D341Med (cell line): ENCODE results near the gene KIF18A.

ENCODE experiments used
- DNase-seq: peaks from one replicate; pipeline ENCODE4 v3.0.0; 2012; ENCODE audit warnings: low spot score

KIF18A gene

GRCh38 chr11:28043930-28044709 is 63.8 kb downstream of the KIF18A start:
- no peak for DNase-seq

DNA sequence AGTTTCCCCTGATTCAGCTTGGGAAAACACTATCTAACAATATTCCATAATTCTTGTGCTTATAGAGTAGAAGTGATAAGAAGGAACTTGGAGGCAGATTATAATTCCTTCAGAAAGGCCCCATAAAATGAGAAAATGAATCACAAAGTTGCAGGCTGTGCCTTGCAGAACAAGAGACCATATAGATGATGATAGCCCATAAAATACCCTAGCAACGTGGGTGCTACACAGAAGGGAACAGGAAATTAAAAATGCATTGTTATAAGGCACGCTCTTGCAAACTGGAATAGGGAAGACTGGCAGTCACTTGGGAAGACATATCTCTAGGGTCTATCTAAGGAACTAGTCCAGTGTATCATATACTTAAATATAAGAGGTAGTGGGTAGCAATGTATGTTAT is 67.6 kb downstream of the KIF18A start:
- DNase-seq: no peak

DNA sequence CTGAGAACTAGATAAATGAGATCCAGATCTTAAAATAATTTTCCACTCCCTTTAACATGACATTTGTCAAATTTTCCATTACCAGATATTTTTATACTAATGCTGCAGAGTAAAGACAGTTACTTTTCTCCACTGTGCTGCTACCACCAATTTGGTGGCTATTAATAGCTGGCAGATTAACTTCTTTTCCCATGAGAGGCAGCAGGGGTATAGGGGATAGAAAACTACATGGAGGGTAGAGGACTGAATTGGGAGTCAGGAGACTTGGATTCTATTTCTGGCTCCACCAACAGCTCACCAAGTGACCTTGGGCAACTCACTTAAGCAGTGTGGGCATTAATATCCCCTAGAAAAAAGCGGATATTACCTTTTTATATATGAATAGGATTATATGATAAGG is 69.2 kb downstream of the KIF18A start:
- DNase-seq: peak; percentile 10

DNA sequence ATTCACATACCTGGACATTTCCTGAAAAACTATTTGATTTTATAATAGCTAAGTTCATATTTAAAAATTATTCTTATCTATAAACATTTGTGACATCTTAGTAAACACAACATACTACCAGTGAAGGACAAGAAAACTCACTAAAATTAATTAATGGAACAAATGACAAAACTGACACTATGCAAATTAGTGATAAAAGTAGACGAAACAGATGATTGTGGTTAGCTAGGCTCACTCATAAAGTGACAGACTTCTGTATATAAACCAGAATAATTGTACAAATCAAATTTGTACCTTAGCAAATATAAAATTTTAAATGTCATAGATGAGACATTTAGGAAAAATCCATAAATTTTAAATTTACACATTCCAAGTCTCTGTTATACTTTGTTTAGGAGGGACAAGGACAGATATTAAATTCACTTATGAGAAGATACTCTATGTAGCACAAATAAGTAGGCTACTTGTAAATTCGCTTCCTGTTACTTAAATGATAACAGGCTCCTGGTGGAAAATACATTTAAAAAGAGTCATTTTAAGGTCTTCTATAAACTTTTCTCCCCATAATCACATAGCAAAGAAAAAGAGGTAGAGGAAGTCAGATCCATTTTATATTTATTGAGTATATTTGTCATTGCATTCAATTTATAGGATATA is 81.2 kb downstream of the KIF18A start:
- DNase-seq: no peak

DNA sequence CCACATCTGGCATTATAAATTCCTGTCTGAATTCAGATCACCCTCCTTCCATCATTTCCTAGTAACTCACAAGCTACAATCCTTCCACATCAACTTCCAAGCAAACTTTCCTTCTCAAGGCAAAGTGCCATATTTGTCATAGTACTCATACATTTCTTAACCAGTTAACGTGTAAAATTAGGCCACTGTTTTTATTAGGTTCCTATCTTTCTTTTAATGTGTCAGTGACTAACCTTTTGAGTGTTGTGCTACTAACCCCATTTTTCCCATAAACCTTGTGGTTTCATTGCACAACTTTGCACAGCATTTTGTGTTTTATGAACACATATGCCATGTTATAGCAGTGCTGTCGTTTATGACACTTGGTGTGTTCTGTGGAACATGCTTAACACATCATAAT is 90.1 kb downstream of the KIF18A start:
- DNase-seq: no peak

DNA sequence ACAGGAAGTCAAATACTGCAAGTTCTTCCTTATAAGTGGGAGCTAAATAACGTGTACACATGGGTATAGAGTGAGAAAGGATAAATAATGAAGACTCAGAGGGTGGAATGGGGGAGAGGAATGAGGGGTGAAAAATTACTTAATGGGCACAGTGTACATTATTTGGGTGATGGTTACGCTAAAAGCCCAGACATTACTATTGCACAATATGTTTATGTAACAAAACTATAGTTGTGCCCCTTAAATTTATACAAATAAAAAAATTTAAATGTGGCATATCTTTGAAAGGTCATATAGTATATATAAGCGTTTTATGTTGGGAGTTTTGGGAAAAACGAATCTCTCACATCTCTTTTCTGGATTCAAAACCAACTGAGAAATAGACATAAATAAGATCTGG is 96.1 kb downstream of the KIF18A start:
- DNase-seq: no peak

- DNase-seq: no peak
Observed at GRCh38 chr11:28009996-28010395, 98.0 kb downstream of the KIF18A start.

GRCh38 chr11:28009388-28009787 is 98.6 kb downstream of the KIF18A start:
- DNase-seq: no peak

DNA sequence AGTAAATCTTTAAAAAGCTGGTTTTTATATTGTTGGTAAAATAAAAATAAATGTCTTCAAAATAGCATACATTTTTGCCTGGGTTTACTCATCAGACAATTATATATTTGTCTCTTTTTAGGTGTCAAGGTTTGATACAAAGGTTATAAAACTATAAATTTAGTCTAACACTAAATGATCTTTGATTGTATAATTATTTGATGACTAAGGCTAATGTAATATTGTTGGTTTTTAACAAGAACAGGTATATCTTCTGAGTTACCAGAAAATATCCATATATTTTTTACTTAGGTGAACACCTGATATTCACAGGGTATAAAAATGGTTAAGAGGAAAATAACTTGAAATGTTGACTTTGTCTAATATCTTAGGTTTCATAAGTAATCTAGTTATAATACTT is 104.3 kb downstream of the KIF18A start:
- DNase-seq: no peak

- no peak for DNase-seq
Observed at GRCh38 chr11:27998552-27998951, 109.4 kb downstream of the KIF18A start.

DNA sequence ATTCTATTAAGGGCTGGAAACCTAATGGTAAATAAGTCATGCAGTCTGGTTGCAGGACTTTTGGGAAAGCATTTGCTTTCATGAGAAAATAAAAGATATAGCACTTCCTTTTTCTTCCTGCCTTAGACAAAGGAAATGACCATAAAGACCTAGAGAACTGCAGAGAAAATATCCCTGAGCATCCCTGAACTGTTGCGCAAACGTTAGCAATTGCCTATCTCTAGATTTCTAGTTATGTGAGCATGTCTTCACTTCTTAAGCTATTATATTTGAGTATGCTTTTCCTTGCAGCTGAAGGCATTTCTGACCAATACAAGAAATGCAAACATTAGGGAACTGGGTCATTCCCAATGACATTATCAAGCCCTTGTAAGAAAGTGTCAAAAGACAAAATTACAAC is 110.6 kb downstream of the KIF18A start:
- no peak for DNase-seq

GRCh38 chr11:27996066-27996465 is 111.9 kb downstream of the KIF18A start:
- no peak for DNase-seq

GRCh38 chr11:27995083-27995482 is 112.9 kb downstream of the KIF18A start:
- no peak for DNase-seq

- no peak for DNase-seq
Observed at GRCh38 chr11:27991736-27992135, 116.2 kb downstream of the KIF18A start.

DNA sequence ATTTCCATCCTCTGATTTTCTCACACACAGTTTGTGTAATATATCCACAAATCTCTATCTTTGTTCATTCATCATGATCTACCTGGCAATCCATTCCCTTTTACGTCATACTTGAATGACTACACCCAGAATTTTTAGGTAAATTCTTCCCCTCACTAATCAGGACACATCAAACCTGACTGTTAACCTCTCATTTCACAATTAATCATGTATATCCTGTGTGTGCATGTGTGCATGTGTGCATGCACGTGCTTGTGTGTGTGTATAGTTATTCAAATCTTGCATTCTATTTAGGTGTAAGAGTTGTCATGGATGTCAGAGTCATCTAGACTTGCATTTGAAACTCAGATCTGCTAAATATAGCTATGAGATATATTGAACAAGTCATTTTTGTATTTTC is 130.4 kb downstream of the KIF18A start:
- no peak for DNase-seq

DNA sequence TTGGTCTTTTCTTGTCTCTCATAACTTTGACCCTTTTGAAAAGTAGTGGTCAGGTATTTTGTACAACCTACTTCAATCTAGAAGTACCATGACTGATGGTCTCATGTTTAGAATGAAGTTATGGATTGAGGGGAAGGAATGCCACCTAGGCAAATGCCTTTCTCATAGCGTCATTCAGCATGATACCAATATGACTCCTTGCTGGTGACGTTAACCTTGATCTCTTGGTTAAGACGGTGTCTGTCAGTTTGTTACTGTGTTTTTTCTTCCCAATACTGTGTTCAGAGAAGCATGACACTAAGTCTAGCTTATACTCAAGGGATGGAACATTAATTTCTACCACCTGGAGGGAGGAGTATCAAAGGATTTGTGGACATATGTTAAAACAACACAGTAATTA is 130.9 kb downstream of the KIF18A start:
- DNase-seq: no peak

DNA sequence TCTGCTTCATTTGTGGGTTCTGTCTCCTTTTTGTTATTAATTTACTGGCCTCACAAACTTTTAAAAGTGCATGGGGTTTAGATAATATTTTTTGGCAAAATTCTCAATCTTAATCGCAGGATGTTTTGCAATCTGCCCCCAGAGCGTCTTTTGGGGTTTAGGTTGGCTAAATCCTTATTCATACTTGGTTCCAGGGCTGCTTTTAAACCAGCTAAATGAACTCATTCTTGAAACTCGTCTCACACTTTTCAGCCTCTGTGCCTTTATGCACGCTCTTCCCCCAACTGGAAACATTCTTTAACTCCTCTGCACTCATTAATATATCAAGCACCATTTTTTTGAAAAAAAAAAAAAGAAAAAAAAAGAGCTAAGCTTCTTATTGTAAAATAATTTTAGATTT is 131.7 kb downstream of the KIF18A start:
- DNase-seq: no peak

DNA sequence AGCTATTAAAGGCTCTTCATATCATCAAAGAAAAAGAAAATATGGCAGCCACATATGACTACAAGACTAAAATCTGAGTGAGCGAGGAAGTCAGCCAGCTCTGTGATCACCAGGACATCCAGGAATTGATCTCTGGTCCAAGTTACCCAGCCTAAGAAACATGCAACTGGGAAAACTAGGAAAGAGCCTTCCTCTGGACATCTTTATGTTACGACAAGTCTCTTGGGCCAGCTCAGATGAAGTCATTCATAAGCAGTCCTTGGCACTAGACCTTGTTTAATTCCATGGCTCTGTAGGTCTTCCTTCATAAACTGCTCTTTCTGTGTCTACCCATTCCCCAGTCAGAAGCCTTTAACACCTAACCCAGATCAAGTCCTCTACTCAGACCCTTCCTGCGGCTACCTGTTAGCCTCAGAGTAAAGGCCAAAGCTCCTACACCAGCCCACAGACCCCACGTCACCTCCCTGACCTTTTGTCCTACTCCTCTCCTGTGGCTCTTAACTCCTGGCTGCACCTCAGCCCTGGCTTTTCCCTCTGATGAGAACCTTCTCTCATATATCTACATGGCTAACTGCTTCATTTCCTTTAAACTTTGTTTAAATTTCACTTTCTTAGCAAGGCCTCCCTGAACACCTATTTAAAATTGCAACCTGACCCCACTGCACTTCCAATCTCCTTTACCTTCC is 134.0 kb downstream of the KIF18A start:
- no peak for DNase-seq

GRCh38 chr11:27972522-27973170 is 135.3 kb downstream of the KIF18A start:
- no peak for DNase-seq

DNA sequence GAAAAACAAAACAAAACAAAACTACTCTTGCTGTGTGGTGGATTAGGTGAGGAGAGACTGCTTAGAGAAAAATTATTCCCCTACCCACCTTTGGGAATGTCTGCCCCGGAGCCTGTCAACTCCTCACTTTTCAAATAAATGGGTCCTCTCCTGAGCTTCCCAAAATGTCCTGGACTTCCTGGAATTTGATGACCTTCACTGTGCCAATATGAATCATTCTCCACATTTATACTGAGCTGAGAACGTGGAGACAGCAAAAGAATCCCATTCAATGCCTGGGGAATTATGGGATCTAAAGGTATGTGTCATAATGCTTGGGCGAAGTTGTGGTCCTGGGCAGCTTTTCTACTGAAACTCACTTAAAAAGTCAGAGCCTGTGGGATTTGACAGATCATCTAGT is 136.8 kb downstream of the KIF18A start:
- no peak for DNase-seq
